Mammary epithelial cell (primary cell): Measurements from ENCODE around the gene CLNK.

ENCODE experiments used
- EZH2 ChIP-seq: IDR thresholded peaks from 2 replicates; pipeline ENCODE4 v1.6.1; 2012; ENCODE audit warnings: low read length, inconsistent platforms, borderline replicate concordance
- TF ChIP-seq, protein P1 (sequence below), 2 donors: IDR thresholded peaks in 1 of 2; conservative IDR thresholded peaks in 1 of 2; 2 replicates each; pipeline ENCODE4 v1.5.1; 2011 to 2012; ENCODE audit warnings: inconsistent platforms in 2 of 2, low read length in 2 of 2, mild to moderate bottlenecking in 2 of 2, control low read depth in 1 of 2, low read depth in 1 of 2; ENCODE audit not compliant: insufficient read depth in 1 of 2; ENCODE audit errors: extremely low read depth in 1 of 2

DNA sequence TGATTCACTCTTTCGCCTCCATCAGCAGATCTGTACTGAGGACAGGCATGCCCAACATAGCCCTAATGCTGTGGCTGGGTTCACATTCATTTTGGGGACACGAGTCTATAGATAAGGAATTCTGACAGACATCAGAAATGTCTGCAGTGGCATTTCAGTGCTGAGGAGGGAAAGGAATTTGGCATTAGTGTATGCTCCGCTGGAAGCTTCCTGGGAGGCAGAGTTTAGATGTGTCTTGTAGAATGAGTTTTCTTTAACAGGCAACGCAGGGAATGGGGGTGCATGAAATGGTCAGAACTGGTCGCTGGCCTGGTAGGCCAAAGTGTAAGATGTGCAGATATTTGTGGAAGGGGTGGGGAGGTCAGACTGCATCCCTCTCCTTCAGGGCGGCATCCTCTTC lies 183.8 kb downstream of the CLNK start:
- TF ChIP-seq, protein P1, sequence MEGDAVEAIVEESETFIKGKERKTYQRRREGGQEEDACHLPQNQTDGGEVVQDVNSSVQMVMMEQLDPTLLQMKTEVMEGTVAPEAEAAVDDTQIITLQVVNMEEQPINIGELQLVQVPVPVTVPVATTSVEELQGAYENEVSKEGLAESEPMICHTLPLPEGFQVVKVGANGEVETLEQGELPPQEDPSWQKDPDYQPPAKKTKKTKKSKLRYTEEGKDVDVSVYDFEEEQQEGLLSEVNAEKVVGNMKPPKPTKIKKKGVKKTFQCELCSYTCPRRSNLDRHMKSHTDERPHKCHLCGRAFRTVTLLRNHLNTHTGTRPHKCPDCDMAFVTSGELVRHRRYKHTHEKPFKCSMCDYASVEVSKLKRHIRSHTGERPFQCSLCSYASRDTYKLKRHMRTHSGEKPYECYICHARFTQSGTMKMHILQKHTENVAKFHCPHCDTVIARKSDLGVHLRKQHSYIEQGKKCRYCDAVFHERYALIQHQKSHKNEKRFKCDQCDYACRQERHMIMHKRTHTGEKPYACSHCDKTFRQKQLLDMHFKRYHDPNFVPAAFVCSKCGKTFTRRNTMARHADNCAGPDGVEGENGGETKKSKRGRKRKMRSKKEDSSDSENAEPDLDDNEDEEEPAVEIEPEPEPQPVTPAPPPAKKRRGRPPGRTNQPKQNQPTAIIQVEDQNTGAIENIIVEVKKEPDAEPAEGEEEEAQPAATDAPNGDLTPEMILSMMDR (conservative IDR thresholded peaks at IDR 0.05 in 1 of 2, IDR thresholded peaks at IDR 0.05 in 1 of 2; ENCODE audit: extremely low read depth in 1 of 2, insufficient read depth in 1 of 2, low read depth in 1 of 2, low read length in 2 of 2), result no peak
- TF ChIP-seq EZH2, result no peak
